HG03159 (cell line): ENCODE measurements around the gene GNG7.
"Not testable (repeated sequence)": the region's sequence is repeated elsewhere in the genome, so short reads cannot be mapped to it uniquely, and the experiment has no call there.

Experiments used
- ATAC-seq: cut with Tn5 transposase; IDR thresholded peaks from one replicate; pipeline ENCODE4 v1.9.1; 2021; ENCODE audit warnings: mild to moderate bottlenecking, moderate library complexity; ENCODE audit not compliant: unreplicated experiment

GNG7 gene

DNA sequence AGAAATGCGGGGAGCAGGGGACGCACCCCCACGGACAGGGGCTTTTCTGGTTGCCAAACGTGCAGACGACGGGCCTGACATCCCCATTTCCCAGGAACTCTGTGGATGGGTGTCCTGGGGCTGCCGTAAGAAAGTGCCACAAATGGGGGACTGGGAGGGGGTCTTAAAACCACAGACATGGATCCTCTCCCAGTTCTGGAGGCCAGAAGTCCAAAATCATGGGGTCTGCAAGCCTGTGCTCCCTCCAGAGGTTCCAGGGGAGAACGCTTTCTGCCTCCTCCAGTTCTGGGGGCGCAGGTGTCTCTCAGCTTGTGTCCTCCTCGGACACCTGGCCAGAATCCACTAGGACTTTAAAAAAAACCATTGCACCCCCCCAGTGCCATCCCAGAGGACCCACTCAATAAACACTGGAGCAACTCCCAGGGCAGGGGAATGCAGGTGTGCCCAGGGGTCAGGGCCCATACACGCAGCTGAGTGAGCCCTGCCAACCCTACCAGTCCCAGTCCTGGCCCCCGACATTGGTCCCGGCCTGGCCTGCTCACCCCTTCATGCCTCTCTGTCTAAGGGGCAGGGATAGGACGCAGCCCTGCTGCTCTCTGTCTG lies 122.7 kb downstream of the GNG7 start:
- no peak for ATAC-seq

DNA sequence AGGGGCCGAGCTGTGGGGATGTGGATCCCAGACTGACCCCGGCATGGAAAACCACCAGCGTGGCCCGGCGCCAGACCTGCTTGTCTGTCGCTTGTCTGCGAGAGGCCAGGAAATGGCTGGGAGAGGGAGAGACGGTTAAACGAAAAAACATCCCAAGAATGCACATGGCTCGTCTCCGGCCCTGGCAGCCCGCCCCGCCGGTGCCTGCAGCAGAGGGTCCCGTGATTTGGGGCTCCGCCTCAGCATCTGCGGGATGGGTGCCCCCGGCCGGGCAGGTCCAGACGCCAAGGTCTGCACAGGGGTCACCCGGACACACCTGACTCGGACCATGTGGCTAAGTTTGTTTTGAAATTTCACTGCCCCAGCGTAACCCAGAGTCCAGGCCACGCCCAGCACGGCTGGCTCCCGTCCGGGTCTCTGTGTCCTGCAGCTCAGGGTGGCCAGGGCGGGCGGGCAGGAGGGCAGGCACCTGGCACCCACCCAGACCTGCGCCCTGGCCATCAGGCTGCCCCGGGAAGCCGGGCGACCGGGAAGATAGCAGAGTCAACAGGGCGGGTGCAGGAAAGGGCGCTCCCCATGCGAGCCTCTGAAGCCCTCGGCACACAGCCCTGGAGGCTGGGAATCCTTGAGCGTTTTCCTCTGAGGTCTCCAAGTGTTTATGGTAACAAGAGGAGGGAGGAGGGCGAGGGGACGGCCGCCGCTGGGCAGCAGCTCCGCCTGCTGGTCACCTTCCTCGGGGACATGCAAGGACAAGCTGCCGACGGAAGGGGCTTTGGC lies 123.4 kb downstream of the GNG7 start:
- ATAC-seq = no peak

- no peak for ATAC-seq
These were observed 124.1 kb downstream of the GNG7 start for GRCh38 chr19:2578391-2578890.

- ATAC-seq = no peak
These were observed 124.7 kb downstream of the GNG7 start for GRCh38 chr19:2577722-2578335.

GRCh38 chr19:2575734-2576481 lies 126.6 kb downstream of the GNG7 start:
- no peak for ATAC-seq

- no peak for ATAC-seq
These were observed 127.4 kb downstream of the GNG7 start for GRCh38 chr19:2574971-2575630.

GRCh38 chr19:2574478-2574931 lies 128.0 kb downstream of the GNG7 start:
- ATAC-seq = no peak

DNA sequence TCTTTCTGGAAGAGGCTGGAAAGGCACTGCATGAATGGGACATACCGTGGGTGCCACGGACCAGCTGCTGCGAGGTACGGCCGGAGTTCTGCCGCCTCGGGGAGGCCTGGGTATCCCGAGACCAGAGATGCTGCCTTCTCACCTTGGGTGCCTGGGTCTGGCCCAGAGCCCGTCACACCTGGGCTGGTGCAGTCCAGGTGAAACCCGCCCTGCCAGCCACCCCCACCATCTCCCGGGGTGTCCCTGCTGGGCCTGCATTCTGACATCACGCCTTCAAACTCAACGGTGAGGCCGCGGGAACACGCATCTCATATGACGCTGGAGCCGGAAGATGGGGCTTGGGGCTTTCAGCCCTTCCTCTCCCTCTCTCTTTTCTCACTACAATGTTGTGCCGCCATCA lies 128.6 kb downstream of the GNG7 start:
- no peak for ATAC-seq

GRCh38 chr19:2572152-2572551 lies 130.3 kb downstream of the GNG7 start:
- ATAC-seq = not testable (repeated sequence)

GRCh38 chr19:2569596-2570465 lies 132.7 kb downstream of the GNG7 start:
- ATAC-seq = no peak

DNA sequence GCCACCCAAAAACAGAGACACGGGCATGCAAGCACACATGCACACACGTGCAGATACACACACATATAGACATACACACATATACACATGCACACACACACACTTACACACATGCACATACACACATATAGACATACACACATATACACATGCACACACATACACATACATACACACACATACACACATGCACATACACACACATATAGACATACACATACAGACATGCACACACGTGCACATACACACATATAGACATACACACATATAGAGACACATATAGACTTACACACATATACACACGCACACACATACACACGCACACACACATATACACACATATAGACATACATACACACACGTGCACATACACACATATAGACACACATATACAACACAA lies 134.5 kb downstream of the GNG7 start:
- ATAC-seq = no peak

DNA sequence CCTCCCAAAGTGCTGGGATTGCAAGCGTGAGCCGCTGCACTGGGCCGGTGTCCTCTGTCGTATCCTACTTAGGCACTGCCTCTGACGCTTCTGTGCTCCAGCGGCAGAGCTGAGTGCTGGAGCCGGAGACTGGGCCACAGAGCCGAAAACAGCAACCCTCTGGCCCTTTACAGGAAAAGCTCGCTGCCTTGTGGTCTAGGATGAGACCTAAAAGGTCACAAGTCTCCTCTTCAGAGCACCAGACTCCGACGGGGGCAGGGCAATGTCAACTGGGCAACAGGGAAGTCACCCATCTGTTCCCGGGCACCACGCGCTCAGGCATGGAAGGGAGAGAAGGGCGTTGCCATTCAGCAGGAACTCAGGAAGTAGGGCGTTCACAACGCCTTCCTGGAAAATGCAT lies 134.9 kb downstream of the GNG7 start:
- ATAC-seq = no peak

DNA sequence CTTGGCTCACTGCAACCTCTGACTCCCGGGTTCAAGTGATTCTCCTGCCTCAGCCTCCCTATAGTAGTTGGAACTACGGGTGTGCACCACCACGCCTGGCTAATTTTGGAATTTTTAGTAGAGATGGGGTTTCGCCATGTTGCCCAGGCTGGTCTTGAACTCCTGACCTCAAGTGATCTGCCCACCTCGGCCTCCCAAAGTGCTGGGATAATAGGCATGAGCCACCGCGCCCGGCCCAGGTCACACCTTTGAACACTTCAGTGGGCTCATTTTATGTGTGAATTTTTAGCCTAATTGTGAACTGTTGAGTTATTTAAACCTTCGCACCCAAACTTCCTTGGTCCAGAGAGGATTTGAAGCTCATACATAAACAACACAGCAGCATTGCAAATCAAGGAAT lies 138.9 kb downstream of the GNG7 start:
- ATAC-seq = not testable (repeated sequence)

- peak; percentile 63 for ATAC-seq
These were observed 140.6 kb downstream of the GNG7 start for GRCh38 chr19:2561895-2562294.

- no peak for ATAC-seq
These were observed 141.3 kb downstream of the GNG7 start for GRCh38 chr19:2561221-2561620.

DNA sequence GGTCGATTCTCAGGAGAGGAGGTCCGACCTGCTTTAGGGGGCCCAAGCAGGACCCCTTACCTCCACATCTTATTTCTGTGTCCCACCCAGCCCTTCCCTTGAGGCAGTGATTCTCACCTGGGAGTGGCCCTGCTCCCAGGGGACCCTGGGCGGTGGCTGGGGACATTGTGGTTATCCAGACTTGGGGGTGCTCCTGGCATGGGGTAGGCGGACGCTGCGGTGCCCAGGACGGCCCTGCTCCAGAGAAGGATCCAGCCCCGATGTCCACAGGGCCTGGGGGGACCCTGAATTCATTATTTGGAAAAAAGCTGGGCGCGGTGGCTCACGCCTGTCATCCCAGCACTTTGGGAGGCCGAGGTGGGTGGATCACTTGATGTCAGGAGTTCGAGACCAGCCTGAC lies 142.1 kb downstream of the GNG7 start:
- ATAC-seq = no peak

- ATAC-seq = no peak
These were observed 144.0 kb downstream of the GNG7 start for GRCh38 chr19:2558543-2558942.

GRCh38 chr19:2558131-2558530 lies 144.4 kb downstream of the GNG7 start:
- not testable (repeated sequence) for ATAC-seq

DNA sequence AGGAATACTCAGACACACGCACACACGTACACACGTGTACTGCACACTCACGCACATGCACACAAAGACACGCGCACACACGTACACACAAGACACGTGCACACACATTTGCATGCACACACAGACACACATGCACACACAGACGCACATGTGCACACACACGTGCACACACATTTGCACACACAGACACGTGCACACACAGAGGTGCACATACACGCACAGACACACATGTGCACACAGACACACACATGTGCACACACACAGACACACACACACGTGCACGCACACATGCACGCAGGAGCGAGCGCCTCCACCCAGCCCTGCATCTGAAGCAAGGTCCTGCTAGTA lies 145.4 kb downstream of the GNG7 start:
- no peak for ATAC-seq
